Ishikawa (cell line): ENCODE data around the gene RAD51B.

Experiments used
- CEBPB ChIP-seq: IDR thresholded peaks from 2 replicates; pipeline ENCODE4 v1.6.1; 2012
- CREB1 ChIP-seq: IDR thresholded peaks from 2 replicates; pipeline ENCODE4 v1.6.1; 2012; ENCODE audit warnings: low read depth
- EGR1 ChIP-seq: IDR thresholded peaks from 2 replicates; pipeline ENCODE4 v1.6.1; 2012
- EP300 ChIP-seq: IDR thresholded peaks from 2 replicates; pipeline ENCODE4 v1.6.1; 2012; ENCODE audit warnings: borderline replicate concordance
- FOXM1 ChIP-seq: IDR thresholded peaks from 2 replicates; pipeline ENCODE4 v1.6.1; 2012; ENCODE audit warnings: low read depth, borderline replicate concordance
- MAX ChIP-seq: IDR thresholded peaks from 2 replicates; pipeline ENCODE4 v1.6.1; 2012
- NFIC ChIP-seq: IDR thresholded peaks from 2 replicates; pipeline ENCODE4 v1.6.1; 2012
- RAD21 ChIP-seq: IDR thresholded peaks from 2 replicates; pipeline ENCODE4 v1.6.1; 2012; ENCODE audit warnings: low read depth
- TAF1 ChIP-seq: IDR thresholded peaks from 2 replicates; pipeline ENCODE4 v1.6.1; 2012; ENCODE audit warnings: low read depth, mild to moderate bottlenecking
- TCF12 ChIP-seq: IDR thresholded peaks from 2 replicates; pipeline ENCODE4 v1.6.1; 2012; ENCODE audit warnings: low read depth
- TEAD4 ChIP-seq: IDR thresholded peaks from 2 replicates; pipeline ENCODE4 v1.6.1; 2012
- YY1 ChIP-seq: IDR thresholded peaks from 2 replicates; pipeline ENCODE4 v1.6.1; 2012; ENCODE audit warnings: low read depth
- ZBTB7A ChIP-seq: IDR thresholded peaks from 2 replicates; pipeline ENCODE4 v1.6.1; 2012; ENCODE audit warnings: low read depth
- TF ChIP-seq, protein P1 (sequence below): IDR thresholded peaks from 2 replicates; pipeline ENCODE4 v1.6.1; 2012; ENCODE audit warnings: low read depth, mild to moderate bottlenecking
- TF ChIP-seq, protein P2 (sequence below): IDR thresholded peaks from 2 replicates; pipeline ENCODE4 v1.6.1; 2012

RAD51B gene

DNA sequence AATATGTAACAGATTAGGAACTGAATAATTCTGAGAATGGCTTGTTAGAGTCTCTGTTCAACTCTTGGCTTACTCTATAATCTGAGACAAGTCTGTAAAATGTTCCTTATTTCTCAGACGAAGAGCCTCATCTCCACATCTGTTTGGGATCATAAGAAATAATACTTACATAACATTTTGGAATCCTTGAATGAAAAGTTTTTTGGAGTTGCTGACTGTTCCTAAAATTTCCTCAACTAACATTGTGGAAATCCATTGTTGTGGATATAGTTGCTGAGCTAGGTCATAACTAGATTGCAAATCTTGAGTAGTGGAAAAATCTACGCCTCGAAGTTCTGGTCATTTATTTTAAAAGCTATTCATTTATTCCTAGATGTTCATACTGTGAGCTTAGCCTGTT, 570.4 kb downstream of the RAD51B start:
- no peak for TF ChIP-seq TAF1
- no peak for TF ChIP-seq YY1
- no peak for TF ChIP-seq EGR1
- TF ChIP-seq, protein P1, sequence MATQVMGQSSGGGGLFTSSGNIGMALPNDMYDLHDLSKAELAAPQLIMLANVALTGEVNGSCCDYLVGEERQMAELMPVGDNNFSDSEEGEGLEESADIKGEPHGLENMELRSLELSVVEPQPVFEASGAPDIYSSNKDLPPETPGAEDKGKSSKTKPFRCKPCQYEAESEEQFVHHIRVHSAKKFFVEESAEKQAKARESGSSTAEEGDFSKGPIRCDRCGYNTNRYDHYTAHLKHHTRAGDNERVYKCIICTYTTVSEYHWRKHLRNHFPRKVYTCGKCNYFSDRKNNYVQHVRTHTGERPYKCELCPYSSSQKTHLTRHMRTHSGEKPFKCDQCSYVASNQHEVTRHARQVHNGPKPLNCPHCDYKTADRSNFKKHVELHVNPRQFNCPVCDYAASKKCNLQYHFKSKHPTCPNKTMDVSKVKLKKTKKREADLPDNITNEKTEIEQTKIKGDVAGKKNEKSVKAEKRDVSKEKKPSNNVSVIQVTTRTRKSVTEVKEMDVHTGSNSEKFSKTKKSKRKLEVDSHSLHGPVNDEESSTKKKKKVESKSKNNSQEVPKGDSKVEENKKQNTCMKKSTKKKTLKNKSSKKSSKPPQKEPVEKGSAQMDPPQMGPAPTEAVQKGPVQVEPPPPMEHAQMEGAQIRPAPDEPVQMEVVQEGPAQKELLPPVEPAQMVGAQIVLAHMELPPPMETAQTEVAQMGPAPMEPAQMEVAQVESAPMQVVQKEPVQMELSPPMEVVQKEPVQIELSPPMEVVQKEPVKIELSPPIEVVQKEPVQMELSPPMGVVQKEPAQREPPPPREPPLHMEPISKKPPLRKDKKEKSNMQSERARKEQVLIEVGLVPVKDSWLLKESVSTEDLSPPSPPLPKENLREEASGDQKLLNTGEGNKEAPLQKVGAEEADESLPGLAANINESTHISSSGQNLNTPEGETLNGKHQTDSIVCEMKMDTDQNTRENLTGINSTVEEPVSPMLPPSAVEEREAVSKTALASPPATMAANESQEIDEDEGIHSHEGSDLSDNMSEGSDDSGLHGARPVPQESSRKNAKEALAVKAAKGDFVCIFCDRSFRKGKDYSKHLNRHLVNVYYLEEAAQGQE = no peak
- no peak for TF ChIP-seq RAD21
- no peak for TF ChIP-seq EP300
- no peak for TF ChIP-seq TEAD4
- no peak for TF ChIP-seq MAX
- no peak for TF ChIP-seq CEBPB
- no peak for TF ChIP-seq FOXM1
- no peak for TF ChIP-seq NFIC
- no peak for TF ChIP-seq ZBTB7A

DNA sequence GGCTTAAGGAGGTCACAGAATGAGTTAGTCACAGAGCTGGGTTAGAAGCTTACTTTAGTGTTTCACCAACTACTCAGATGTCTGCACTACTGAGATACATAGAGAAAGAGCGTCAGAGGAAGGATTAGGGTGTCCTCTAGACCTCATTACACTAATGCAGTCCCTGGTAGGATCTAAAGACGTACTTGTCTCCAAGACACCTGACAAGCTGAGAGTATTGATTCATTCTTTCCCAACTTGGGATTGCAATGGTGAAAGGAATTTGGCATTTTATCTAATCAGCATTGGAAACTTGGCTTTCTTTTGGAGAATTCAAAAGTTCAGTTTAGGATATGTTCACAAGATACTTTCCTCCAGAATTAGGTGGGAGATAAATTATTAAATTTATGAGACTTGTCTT, 571.2 kb downstream of the RAD51B start:
- TF ChIP-seq NFIC = no peak
- no peak for TF ChIP-seq MAX
- TF ChIP-seq, protein P2, sequence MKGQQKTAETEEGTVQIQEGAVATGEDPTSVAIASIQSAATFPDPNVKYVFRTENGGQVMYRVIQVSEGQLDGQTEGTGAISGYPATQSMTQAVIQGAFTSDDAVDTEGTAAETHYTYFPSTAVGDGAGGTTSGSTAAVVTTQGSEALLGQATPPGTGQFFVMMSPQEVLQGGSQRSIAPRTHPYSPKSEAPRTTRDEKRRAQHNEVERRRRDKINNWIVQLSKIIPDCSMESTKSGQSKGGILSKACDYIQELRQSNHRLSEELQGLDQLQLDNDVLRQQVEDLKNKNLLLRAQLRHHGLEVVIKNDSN = no peak
- no peak for TF ChIP-seq FOXM1
- TF ChIP-seq TEAD4 = no peak
- TF ChIP-seq, protein P1 = no peak
- no peak for TF ChIP-seq CREB1
- no peak for TF ChIP-seq TCF12
- no peak for TF ChIP-seq EP300

- TF ChIP-seq TEAD4 = no peak
- TF ChIP-seq TCF12 = no peak
- TF ChIP-seq CREB1 = no peak
- no peak for TF ChIP-seq FOXM1
- TF ChIP-seq ZBTB7A = no peak
- TF ChIP-seq RAD21 = no peak
- TF ChIP-seq, protein P2 = no peak
Observed at GRCh38 chr14:68391311-68392014, 571.9 kb downstream of the RAD51B start.

DNA sequence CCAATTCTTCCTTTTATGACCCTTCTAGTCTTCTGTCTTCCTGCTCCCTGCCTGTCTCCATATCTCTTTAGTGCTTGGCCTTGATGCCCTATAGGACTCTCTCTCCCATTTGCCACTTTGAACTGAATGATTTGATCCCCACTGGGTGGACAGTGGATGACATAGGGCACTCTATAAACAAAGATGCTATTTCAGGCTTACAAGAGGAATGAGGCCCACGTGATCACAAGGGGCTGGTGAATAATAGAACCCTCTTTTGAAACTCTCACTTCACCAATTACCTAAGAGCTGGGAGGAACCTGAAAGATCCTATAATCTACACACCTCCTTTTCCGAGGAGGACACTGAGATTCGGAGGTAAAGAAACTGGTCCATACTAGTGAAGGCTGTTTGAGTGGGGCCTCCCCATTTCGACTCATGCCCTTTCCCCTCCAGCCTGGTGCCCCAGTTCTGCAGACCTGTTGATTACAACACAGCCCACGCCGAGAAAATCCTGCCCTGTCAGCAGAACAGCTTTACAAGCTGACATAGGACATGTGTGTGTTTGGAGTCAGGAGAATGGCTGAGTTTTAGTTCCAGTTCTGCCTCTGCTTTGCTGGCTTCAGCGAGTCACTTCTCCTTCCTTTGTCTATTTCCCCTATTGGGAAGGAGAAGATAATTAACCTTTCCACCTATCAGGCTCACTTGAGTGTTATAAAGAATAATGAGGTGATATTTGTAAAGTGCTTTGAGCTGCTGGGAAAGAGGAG, 573.0 kb downstream of the RAD51B start:
- TF ChIP-seq MAX (no peak), CREB1 (no peak), YY1 (no peak), TAF1 (no peak), FOXM1 (no peak), RAD21 (no peak), EP300 (no peak), ZBTB7A (no peak), CEBPB (no peak), TEAD4 (no peak), EGR1 (no peak)
- TF ChIP-seq, protein P1 = no peak
- TF ChIP-seq, protein P2 = no peak
